ENCODE results near the gene SERPINA1.

GRCh38 chr14:94364964-94365363, 23.4 kb downstream of the SERPINA1 start:
- TF ChIP-seq CTCF (conservative IDR thresholded peaks at IDR 0.05), result no peak
- TF ChIP-seq ZFX (IDR thresholded peaks at IDR 0.05), result no peak

All from C4-2B (cell line).